Muscle of arm (tissue), 12 donors: ENCODE data around the gene C11orf21. TPM values are rescaled to one million over a fixed set of nuclear protein-coding genes. Genes with fewer than 3 reads are reported as not detected.

Experiments
- DNase-seq: peaks from one replicate; pipeline ENCODE4 v3.0.0-alpha.2; 2013
- polyA plus RNA-seq, 12 donors: library from polyadenylated mRNA; unstranded; fragments of 120-200 nt; gene quantifications; one replicate each; pipeline ENCODE4 v1.2.1, GENCODE V29; 2013; ENCODE audit not compliant: insufficient read length in 12 of 12

Gene C11orf21
- polyA plus RNA-seq, 12 donors, result 1.0 to 9.1 (median 3.1) TPM; not detected in 1

GRCh38 chr11:2261436-2262230 is 40.1 kb downstream of the C11orf21 start:
- no peak for DNase-seq

- no peak for DNase-seq
Observed at GRCh38 chr11:2260491-2261364, 41.0 kb downstream of the C11orf21 start.

GRCh38 chr11:2259897-2260451 is 41.7 kb downstream of the C11orf21 start:
- DNase-seq, result no peak

- DNase-seq, result no peak
Observed at GRCh38 chr11:2259466-2259830, 42.3 kb downstream of the C11orf21 start.

- DNase-seq, result no peak
Observed at GRCh38 chr11:2258501-2259465, 42.9 kb downstream of the C11orf21 start.

- no peak for DNase-seq
Observed at GRCh38 chr11:2256951-2257700, 44.6 kb downstream of the C11orf21 start.

- DNase-seq, result no peak
Observed at GRCh38 chr11:2256293-2256913, 45.3 kb downstream of the C11orf21 start.

- DNase-seq, result no peak
Observed at GRCh38 chr11:2252018-2252417, 49.7 kb downstream of the C11orf21 start.

- no peak for DNase-seq
Observed at GRCh38 chr11:2251138-2251537, 50.6 kb downstream of the C11orf21 start.

- no peak for DNase-seq
Observed at GRCh38 chr11:2250485-2250884, 51.2 kb downstream of the C11orf21 start.

GRCh38 chr11:2250041-2250440 is 51.7 kb downstream of the C11orf21 start:
- no peak for DNase-seq

- DNase-seq, result no peak
Observed at GRCh38 chr11:2249189-2249916, 52.4 kb downstream of the C11orf21 start.

- DNase-seq, result no peak
Observed at GRCh38 chr11:2248762-2249161, 53.0 kb downstream of the C11orf21 start.

GRCh38 chr11:2248242-2248641 is 53.5 kb downstream of the C11orf21 start:
- no peak for DNase-seq

- DNase-seq, result no peak
Observed at GRCh38 chr11:2247496-2247895, 54.2 kb downstream of the C11orf21 start.
